GM04503 (cell line): ENCODE data around the gene HADH.

ENCODE experiments used
- DNase-seq: peaks from one replicate; pipeline ENCODE4 v3.0.0-alpha.2; 2012; ENCODE audit warnings: low read depth

Gene HADH

GRCh38 chr4:108058685-108059440 is 69.2 kb downstream of the HADH start:
- DNase-seq: peak; percentile 69

GRCh38 chr4:108060164-108060563 is 70.5 kb downstream of the HADH start:
- DNase-seq: no peak

- no peak for DNase-seq
Measured at GRCh38 chr4:108060686-108061321, 71.1 kb downstream of the HADH start.

GRCh38 chr4:108068442-108068841 is 78.8 kb downstream of the HADH start:
- DNase-seq: peak; percentile 40

GRCh38 chr4:108070775-108071174 is 81.1 kb downstream of the HADH start:
- DNase-seq: no peak

GRCh38 chr4:108072300-108072699 is 82.6 kb downstream of the HADH start:
- DNase-seq: no peak

- no peak for DNase-seq
Measured at GRCh38 chr4:108078024-108078733, 88.5 kb downstream of the HADH start.

- DNase-seq: no peak
Measured at GRCh38 chr4:108080747-108081146, 91.1 kb downstream of the HADH start.

- DNase-seq: no peak
Measured at GRCh38 chr4:108081256-108081655, 91.6 kb downstream of the HADH start.
